Activated T-cell treated with anti-CD3 and anti-CD28 coated beads for 24 hours (primary cell): ENCODE results near the gene SLC22A2.
"Not testable (repeated sequence)": the region's sequence is repeated elsewhere in the genome, so short reads cannot be mapped to it uniquely, and the experiment has no call there.

Source experiments
- DNase-seq: peaks from one replicate; pipeline ENCODE4 v3.0.0-alpha.2; 2020; ENCODE audit warnings: low read depth

Gene SLC22A2

GRCh38 chr6:160258346-160259142 is at the start of gene SLC22A2:
Gene SLC22A2 (minus strand): TSS chr6:160258821. CDS start chr6:160258757, 64 bp downstream.
- DNase-seq, result no peak

- no peak for DNase-seq
Observed at GRCh38 chr6:160305926-160306713, 47.5 kb upstream of the SLC22A2 start.

DNA sequence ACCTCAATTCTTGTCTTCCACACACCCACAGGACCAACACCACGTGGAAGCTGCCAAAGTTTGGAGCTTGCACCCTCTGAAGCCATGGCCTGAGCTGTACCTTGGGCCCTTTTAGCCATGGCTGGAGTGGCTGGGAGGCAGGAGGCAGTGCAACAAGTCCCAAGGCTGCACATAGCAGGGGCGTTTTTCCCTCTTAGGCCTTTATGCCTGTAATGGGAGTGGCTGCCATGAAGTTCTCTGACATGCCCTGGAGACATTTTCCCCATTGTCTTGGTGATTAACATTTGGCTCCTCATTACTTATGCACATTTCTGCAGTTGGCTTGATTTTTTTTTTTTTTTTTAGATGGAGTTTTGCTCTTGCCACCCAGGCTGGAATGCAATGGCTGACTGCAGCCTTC is 45.2 kb upstream of the SLC22A2 start:
- no peak for DNase-seq

GRCh38 chr6:160302431-160303082 is 43.9 kb upstream of the SLC22A2 start:
- not testable (repeated sequence) for DNase-seq

GRCh38 chr6:160301339-160301738 is 42.7 kb upstream of the SLC22A2 start:
- DNase-seq, result no peak

GRCh38 chr6:160300076-160300695 is 41.6 kb upstream of the SLC22A2 start:
- no peak for DNase-seq

DNA sequence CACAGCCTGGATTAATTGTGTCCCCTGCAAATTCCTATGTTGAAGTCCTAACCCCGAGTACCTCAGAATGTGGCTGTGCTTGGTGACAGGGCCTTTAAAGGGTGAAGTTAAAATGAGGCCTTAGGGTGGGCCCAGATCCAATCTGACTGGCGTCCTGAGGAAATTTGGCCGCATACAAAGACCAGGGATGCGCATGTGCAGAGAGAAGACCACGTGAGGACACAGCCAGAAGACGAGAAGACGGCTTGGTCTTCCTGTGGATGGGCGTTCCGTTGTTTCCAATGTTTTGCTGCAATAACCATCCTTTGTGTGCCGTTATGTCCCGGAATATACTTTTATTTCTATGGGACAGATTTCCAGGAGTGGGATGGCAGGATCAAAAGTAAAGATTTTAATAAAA is 40.9 kb upstream of the SLC22A2 start:
- no peak for DNase-seq

DNA sequence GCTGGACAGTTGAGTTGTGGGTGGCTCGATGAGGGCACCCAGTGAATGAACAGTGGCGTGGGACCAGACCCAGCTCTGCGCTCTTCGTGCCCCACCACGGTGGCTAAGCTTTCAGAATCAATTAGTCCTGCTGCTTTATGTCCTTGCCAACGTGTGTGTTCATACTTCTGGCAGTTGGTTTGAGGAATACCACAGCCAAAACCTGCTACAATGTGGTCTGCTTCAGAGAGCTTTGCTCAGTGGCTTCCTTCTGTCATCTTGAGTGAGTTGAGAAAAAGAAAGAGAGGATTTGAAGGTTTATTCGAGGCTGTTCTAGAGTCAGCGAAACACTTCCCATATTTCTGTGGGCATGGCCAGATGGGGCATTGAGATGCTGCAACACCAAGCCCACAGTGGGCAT is 39.5 kb upstream of the SLC22A2 start:
- no peak for DNase-seq

DNA sequence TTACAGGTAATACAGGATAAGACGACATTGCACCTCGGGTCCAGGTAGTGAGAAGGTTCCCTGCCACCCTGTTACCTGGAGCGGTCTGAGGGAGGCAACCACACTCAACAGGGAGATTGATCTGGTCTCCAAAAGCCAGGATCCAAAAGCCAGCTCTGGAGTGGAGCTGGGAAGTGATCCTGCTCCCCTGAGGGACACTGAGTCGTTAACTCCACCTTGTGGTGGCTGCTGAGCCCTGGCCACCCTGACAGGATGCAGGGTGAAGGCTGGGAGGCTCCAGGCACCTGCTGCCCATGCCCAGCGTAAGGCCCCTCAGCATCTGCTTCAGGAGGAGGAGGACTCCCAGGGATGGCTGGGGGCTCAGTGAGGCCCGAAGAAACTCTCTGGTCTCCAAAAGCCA is 38.7 kb upstream of the SLC22A2 start:
- no peak for DNase-seq

- no peak for DNase-seq
Observed at GRCh38 chr6:160293844-160294243, 35.2 kb upstream of the SLC22A2 start.

DNA sequence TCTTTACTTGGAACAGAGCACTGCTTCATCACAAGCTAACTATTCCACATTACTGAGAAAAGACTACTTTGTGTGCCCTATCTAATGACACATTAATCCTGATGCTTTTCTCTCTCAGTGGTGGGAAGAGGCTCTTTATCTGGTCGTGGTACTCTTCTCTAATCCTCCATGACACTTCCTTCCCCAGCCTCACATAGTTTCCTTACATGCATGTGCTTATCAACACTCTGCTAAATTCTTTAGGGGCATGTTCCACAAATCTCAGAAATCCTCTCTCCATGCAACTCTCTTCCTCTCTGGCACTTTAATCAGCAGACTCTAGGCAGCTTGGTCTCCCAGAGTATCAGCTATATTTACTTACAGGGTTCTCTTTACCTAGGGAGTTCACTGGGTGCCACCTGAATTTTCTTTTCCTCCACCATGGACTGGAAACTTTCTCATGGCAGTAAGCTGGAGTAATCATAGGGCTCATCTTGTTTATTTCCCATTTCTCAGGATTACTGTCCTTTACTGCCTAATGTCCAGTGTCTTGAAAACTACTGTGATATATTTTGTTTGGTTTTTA is 27.0 kb upstream of the SLC22A2 start:
- DNase-seq, result no peak

GRCh38 chr6:160284575-160284974 is 26.0 kb upstream of the SLC22A2 start:
- DNase-seq, result no peak

DNA sequence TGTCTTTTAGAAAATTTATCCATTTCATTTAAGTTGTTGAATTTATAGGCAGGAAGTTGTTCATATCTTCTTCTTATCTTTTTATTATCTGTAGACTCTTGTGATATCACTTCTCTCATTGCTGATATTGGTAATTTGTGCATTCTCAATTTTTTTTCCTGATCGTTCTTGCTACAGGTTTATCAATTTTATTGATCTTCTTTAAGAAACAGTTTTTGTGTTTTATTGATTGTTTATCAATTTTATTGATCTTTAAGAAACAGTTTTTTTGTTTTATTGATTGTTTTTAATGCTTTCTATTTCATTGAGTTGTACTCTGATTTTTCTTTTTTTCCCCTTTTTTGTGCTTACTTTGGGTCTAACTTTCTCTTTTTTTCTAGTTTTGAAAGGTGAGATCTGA is 23.8 kb upstream of the SLC22A2 start:
- no peak for DNase-seq

DNA sequence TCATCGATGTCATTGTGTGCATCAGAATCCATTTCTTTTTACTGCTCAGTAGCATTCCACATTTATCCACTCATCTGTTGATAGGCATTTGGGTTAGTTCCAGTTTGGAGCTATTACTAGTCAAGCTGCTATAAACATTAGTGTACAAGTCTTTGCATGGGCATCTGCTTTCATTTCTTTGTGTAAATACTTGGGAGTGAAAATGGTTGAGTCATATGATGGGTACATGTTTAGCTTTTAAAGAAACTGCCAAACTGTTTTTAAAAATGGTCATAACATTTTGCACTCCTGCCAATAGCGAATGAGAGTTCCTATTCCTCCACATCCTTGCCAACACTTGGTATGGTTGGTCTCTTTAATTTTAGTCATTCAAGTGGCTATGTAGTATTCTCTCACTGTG is 21.2 kb upstream of the SLC22A2 start:
- no peak for DNase-seq

DNA sequence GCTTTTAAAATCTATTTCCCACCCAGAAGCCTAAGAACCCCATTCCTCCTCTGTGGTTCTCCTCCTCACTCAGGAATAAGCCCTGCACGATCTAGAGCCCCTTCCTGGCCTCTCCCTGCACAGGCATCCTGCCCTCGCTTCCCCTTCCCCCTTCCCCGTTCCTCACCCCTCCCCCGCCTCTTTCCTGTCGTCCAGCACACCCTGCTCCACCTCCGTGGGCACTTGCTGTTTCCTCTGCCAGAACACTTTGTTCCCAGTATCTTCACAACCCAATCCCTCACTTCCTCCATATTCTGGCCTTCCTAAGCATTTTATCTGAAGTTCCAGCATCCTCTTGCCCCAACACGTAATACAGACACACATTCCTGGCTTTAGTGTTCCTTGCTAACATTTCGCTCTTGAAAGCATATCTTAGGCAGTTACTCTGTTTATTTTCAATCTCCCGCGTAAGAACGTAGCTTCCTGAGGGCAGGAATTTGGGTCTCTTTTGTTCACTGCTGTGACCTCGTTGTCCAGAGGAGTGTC is 20.2 kb upstream of the SLC22A2 start:
- DNase-seq, result no peak

DNA sequence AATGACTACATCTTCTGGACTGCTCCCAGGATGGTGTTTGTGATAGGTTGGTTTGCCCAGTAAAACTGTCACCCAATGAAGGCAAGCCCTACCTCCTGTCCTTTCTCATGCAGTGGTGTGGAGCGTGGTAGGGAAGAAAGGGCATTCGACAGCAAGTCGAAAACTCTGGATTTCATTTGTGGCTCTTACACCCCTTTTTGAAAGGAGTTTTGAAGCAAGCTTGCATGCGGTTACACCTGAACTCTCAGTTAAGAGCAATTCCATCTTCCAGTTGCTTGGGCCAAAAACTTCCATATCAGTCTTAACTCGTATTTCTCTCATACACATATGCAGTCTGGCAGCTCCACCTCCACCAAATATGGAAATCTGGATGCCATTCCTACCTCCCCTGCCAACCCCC is 19.7 kb upstream of the SLC22A2 start:
- DNase-seq, result no peak

- DNase-seq, result no peak
Observed at GRCh38 chr6:160277546-160277945, 18.9 kb upstream of the SLC22A2 start.

DNA sequence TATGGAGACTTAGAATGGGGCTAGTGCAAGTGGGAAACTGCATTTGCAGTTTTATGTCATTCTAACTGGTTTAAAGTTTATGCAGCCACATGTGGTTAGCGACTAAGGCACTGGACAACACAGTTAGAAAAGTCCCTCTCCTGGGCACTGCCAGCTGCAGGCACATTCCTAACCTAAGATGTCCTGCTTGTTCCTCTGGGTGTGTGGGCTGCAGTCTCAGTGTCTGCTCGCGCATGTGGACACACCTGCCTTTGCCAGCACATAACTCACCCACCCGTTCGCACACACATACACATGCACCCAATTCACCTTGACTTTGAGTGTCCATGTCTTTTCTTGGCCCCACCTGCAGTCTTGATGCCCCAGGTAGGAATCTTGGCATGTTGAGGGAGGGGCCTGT is 18.5 kb upstream of the SLC22A2 start:
- no peak for DNase-seq

- no peak for DNase-seq
Observed at GRCh38 chr6:160276126-160276525, 17.5 kb upstream of the SLC22A2 start.

DNA sequence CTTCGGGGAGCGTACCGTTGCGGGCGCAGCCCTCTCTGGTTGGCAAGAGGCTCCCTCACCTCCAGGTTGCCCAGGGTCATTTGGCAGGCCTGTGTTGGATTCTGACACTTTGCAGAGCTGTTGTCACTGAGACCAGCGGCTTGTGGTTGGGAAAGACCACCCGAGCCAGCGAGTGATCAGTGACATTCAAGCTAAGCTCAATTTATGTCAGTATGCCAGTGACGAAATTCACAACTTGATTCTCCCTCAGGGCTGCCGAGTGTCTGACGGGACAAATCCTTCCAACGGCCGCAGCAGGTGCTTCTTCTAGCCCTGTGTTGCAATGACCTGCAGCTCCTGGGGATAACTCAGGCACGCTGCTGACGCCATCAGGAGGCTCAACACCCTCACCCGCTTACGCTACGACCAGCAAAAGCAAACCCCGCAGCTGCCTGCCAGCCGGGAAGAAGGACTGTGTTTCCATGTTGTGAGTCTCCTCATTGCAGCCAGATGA is 16.9 kb upstream of the SLC22A2 start:
- DNase-seq, result no peak

DNA sequence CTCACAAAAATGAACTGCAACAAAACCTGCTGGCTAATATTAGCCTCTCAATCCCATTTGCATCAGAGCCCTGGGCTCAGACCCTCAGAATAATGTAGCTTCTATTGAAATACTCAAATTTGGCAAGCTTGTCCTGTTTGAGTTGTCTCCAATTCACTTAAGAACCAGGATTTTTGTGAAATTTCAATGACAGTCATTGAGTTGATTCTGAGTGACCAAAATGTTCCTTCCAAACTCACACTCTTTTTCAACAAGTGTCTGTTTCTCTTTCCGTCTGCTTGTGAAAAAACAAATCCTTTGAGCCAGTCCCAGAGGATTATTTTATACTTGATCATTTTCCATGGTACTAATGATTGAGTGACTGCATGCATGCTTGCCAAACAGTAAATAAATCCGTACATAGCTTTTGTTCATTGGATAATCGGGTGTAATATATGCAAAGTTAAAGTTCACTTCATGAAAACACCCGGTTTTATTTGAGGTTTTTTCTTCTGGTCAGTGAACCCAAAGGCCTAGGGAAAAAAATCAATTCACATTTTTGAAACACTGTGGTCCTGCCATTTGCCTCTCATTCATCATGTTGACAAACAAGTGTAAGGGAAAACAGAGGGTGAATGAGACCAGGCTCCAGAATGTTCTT is 16.4 kb upstream of the SLC22A2 start:
- no peak for DNase-seq
